ENCODE data around the gene ZNF778.

Gene ZNF778

DNA sequence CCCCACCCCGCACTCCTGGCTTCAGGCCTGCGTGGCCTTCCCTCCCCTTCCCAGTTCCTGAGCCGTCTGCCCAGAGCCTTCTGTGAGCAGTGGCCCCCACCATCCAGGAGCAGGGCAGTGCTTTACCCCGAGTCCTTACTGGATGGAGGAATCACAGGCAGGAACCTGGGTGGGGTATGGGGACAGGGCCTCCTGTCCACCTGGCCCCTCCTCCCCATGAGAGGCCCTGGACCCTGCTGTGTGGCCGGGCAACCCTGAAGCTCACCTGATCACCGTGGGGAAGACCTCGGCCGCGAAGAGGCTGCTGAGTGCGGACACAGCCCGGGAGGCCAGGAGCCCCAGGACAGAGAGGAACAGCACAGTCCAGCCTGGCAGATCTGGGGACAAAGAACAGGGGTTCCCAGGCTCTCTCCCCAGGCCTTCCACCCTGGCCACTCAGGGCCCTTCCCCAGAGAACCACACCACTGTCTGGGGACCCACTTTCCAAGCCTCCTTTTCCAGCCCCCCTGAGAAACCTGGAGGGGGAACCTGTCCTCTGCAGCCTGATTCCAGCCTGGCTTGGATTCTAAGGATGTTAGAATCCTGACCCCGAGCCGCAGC lies 20.4 kb upstream of the ZNF778 start:
- DNase-seq (ENCODE audit: extremely low spot score) = no peak
- ChIA-PET CTCF (no interaction called here), POLR2A (no interaction called here)
- TF ChIP-seq, protein P1, sequence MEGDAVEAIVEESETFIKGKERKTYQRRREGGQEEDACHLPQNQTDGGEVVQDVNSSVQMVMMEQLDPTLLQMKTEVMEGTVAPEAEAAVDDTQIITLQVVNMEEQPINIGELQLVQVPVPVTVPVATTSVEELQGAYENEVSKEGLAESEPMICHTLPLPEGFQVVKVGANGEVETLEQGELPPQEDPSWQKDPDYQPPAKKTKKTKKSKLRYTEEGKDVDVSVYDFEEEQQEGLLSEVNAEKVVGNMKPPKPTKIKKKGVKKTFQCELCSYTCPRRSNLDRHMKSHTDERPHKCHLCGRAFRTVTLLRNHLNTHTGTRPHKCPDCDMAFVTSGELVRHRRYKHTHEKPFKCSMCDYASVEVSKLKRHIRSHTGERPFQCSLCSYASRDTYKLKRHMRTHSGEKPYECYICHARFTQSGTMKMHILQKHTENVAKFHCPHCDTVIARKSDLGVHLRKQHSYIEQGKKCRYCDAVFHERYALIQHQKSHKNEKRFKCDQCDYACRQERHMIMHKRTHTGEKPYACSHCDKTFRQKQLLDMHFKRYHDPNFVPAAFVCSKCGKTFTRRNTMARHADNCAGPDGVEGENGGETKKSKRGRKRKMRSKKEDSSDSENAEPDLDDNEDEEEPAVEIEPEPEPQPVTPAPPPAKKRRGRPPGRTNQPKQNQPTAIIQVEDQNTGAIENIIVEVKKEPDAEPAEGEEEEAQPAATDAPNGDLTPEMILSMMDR (IDR thresholded peaks at IDR 0.05; ENCODE audit: control extremely low read depth, extremely low read depth, low read depth, missing control alignments) = no peak

DNA sequence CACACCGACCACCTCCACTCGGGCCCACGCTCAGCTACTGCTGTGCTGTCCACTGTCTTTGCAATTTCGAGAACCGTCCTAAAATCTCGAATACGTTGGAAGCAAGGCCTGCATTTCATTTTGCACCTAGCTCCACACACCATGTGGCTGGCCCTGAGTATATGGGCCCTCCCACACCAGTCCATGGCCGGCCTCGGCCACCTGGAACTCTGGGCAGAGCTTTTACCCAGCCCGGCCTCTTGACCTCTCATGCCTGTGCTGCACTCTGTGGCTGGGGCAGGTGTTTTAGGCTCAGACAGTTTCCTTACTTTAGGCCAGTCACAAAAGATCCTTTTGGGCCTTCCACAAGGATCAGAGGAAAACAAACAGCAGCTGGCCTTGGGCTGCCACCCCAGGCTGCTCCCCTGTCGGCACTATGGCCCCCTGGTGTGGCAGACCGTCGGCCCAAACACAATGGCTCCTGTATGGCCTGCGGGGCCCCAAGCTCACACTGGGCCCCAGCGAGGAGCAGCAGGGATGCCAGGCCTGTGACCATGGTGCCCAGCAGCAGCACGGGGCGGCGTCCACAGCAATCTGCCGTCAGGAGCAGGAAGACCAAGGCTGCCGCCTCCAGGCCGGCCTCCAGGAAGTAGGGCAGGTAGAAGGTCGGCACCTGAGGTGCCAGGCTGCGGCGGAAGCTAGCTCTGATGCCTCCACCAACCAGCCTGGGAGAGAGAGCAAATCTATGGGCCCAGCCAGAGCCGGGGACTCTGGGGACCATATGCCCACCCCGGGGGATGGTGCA lies 19.7 kb upstream of the ZNF778 start:
- no peak for DNase-seq (ENCODE audit: extremely low spot score)
- POLR2A ChIA-PET = no interaction called here
- CTCF ChIA-PET = no interaction called here

DNA sequence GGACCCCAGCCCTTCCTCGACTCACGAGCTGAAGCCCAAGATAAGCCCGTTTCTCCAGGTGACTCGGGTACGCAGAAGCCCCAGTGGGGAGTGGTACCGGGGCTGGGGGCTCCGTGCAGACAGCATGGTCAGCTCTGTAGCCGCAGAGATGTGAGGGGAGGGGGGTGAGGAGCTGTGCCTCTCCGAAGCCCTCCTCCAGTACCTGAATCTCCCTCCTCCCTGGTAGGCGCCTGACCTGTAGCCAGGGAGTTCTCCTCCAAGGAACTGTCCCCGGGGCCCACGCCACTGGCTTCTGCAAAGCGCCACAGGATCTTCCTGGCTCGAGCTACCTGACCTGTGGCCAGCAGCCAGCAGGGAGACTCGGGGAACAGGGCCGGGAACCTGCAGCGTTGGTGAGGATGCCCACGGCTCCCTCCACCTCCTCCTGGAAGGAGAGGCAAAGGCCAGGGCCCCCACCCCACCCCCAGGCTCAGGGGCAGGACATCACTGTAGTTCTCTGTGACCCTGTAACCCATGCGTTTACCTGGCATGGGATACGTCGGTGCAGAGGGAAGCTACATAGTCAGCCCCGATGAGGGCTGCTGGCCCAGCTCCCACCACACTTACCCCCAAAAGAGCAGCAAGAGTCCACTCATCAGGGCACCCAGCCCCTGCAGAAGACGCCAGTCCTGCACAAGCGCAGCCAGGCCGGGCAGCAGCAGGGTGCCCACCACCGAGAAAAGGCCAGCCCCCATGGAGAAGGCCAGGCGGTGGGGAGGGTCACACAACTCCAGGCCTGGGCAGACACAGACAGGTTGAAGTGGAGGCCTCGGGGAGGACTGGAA lies 18.9 kb upstream of the ZNF778 start:
- ChIA-PET CTCF (interaction anchor here (1.1 kb wide), 1 partner anchor 18 kb away, joined by 3 read pairs; no protein-coding TSS in a partner anchor), POLR2A (no interaction called here)
- TF ChIP-seq, protein P1 (IDR thresholded peaks at IDR 0.05; ENCODE audit: control extremely low read depth, extremely low read depth, low read depth, missing control alignments) = no peak
- no peak for DNase-seq (ENCODE audit: extremely low spot score)

More for the DNA sequence above, 19.7 kb upstream of the ZNF778 start:
- TF ChIP-seq, protein P1 (IDR thresholded peaks at IDR 0.05; ENCODE audit: control extremely low read depth, extremely low read depth, low read depth, missing control alignments) = no peak

DNA sequence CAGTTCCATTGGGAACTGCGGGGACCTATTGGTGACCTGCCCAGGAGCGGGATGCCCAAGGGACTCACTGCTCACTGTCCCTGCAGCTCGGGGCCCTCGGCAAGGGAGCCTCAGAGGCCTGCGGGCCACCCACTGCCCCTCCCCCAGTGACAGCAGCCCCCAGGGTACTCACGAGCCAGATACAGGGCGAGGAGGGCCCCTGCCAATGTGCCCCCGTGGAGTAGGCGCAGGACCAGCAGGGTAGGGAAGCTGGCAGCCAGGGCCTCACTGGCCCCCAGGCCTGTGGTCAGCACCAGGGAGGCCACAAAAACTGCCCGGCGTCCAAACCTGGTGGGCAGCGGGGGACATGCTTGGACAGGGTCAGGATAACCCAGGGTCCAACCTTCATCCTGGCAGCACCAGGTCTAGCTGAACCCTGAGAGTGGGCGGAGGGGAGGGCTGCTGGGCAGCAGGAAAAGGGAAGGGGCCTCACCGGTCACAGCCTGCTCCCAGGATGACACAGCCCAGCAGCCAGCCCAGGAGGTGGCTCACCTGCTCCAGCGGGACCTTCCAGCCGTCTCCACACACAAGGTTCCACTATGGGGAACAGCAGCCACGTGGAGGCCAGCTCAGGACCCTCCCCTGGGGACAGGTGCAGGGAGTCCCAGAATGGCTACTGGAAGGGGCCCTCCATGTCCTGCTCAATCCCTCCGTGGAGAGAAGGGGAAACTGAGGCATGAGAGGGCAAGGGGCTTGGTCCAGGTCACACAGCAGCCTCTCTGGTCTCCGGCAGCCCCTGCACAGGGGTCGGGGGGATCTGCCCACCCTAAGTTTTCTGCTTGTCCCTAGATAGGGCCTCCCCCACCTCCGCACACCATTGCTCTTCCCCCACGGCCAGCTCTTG lies 18.0 kb upstream of the ZNF778 start:
- TF ChIP-seq, protein P1 (IDR thresholded peaks at IDR 0.05; ENCODE audit: control extremely low read depth, extremely low read depth, low read depth, missing control alignments) = no peak
- ChIA-PET POLR2A (no interaction called here), CTCF (interaction anchor here (1.1 kb wide), 1 partner anchor 17 kb away, joined by 3 read pairs; no protein-coding TSS in a partner anchor)

DNA sequence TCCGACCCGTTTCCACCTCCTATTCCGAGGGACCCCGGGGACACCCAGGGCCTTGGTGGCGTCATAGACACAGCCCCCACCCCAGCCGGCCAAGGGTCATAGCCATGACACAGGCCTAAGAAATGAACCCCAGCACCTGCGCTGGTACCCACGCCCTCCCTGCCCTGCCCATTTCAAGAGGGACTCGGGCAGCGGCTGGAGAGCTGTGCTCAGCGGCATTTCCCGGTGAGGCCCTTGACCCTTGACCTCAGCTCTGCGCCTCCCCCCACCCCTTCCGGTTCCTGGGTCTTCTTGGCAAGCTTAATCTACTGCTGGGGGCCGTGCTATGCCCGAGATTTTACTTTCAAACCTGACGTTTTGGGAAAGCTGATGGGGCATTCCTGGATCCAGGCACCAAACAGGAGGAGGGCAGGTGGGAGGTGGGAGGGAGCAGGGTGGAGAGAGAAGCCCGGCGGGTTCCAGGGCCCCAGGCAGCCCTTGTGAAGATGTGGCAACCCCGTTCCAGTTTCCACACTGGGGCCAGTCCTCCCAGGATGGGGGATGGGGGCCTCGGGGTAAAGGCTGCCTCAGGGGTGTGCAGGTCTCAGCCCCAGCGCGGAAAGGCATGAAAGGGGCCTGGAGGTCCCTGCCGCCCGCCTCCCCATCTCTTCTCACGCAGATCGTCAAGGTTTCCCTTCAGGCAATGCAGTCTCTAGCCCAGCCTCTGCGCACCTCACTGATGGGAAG lies 17.2 kb upstream of the ZNF778 start, which contains the start of gene SLC22A31:
SLC22A31 (minus strand) TSS at position 414 of the 726 bp plus-strand sequence; CDS start at position 378, 36 bp downstream.
- TF ChIP-seq, protein P1 (IDR thresholded peaks at IDR 0.05; ENCODE audit: control extremely low read depth, extremely low read depth, low read depth, missing control alignments) = no peak
- DNase-seq (ENCODE audit: extremely low spot score) = no peak
- CTCF ChIA-PET = no interaction called here
- POLR2A ChIA-PET = no interaction called here

More for the DNA sequence above, 18.0 kb upstream of the ZNF778 start:
- DNase-seq (ENCODE audit: extremely low spot score) = no peak

Measured in GM10248 (cell line).